Measurements from ENCODE around the gene CCDC102B.

CCDC102B gene

GRCh38 chr18:68984342-68984741 lies 186.5 kb downstream of the CCDC102B start:
- TF ChIP-seq CTCF (IDR thresholded peaks at IDR 0.05), result no peak

DNA sequence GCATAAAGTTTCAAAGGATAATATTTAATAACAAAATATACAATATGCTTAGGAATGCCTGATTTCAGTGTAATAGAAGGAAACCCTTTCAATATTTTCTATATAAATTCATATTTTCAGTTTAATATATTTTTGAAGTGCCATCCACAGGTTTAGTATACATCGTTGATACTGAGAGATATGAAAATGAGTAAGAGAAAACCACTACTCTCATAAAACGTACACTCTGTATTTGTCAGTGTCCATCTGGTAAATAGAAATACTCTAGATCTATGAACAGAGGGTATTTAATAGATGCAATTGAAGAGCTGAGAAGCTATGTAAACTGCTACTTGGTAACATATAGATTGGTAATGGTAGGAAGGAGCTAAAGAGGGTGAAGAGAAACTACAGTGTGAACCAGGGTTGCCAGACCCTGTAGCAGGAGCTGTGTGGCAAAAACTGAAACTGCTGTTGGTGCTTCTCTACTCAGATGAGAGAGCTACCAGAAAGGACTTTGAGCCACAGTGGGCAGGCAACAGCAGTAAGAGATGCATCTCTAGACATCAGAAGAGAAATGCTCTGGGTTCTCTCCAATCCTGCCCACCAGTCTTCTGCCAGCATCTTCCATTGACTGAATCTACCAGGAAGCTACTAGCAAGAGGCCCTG lies 187.4 kb downstream of the CCDC102B start:
- TF ChIP-seq CTCF (IDR thresholded peaks at IDR 0.05), result no peak

GRCh38 chr18:68991286-68991685 lies 193.4 kb downstream of the CCDC102B start:
- TF ChIP-seq CTCF (IDR thresholded peaks at IDR 0.05), result no peak

- TF ChIP-seq CTCF (IDR thresholded peaks at IDR 0.05), result no peak
These were observed 195.0 kb downstream of the CCDC102B start for GRCh38 chr18:68992719-68993482.

- TF ChIP-seq CTCF (IDR thresholded peaks at IDR 0.05), result no peak
These were observed 197.8 kb downstream of the CCDC102B start for GRCh38 chr18:68995675-68996074.

DNA sequence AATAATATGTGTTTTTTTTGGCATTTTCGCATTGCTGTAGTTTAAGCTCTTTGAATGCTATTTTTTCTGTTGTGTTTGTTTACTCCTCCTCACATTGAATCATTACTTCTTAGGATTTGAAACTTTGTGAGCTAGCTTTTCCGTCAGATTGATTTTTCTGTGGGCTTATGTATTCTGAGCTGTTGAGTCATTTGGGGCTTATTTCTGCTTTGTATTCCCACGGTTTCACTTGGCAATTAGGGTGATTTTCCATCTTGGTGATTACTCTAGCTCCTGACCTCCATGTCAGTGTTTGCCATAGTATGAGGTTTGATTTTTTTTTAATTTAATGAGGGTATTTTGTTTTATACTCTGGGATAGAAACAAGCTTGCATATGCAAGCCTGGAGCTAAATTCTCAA lies 200.0 kb downstream of the CCDC102B start:
- TF ChIP-seq CTCF (IDR thresholded peaks at IDR 0.05), result no peak

DNA sequence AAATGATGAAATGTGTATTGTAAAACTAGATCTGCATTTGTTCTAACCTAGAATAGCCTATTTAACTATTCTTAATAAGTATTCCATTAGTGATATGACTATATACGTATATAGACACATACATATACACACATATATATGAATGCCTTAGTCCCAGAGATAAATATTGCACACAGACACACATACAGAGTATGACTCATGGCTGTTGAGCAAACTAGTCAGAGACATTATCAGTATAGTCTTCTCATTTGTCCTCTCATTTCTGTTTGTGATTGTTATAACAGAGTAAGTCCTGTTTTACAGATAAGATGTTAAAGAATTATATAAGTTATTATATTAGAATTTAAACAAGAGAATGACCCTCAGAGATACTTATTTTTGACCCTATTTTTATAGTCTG lies 202.5 kb downstream of the CCDC102B start:
- no peak for TF ChIP-seq CTCF (IDR thresholded peaks at IDR 0.05)

All from LNCAP (cell line).